ENCODE results near the gene B4GALT7.
A peak's percentile ranks its signal among the peaks of the same experiment; 100 is the strongest.

The B4GALT7 gene

GRCh38 chr5:177606071-177607051, 6.4 kb downstream of the B4GALT7 start:
- TF ChIP-seq CTCF (IDR thresholded peaks at IDR 0.05; ENCODE audit: low read depth, low read length) = no peak
- H3K4me3 ChIP-seq (ENCODE audit: low read depth, low read length) = no peak overlapping the region

- H3K4me3 ChIP-seq (ENCODE audit: low read depth, low read length) = no peak overlapping the region
- no peak for TF ChIP-seq CTCF (IDR thresholded peaks at IDR 0.05; ENCODE audit: low read depth, low read length)
Measured at GRCh38 chr5:177607115-177607451, 7.2 kb downstream of the B4GALT7 start.

GRCh38 chr5:177607452-177608192, 7.7 kb downstream of the B4GALT7 start:
- H3K4me3 ChIP-seq (ENCODE audit: low read depth, low read length) = no peak overlapping the region
- peak; percentile 90 for TF ChIP-seq CTCF (IDR thresholded peaks at IDR 0.05; ENCODE audit: low read depth, low read length)

- no peak for TF ChIP-seq CTCF (IDR thresholded peaks at IDR 0.05; ENCODE audit: low read depth, low read length)
Measured at GRCh38 chr5:177608243-177609075, 8.5 kb downstream of the B4GALT7 start.

DNA sequence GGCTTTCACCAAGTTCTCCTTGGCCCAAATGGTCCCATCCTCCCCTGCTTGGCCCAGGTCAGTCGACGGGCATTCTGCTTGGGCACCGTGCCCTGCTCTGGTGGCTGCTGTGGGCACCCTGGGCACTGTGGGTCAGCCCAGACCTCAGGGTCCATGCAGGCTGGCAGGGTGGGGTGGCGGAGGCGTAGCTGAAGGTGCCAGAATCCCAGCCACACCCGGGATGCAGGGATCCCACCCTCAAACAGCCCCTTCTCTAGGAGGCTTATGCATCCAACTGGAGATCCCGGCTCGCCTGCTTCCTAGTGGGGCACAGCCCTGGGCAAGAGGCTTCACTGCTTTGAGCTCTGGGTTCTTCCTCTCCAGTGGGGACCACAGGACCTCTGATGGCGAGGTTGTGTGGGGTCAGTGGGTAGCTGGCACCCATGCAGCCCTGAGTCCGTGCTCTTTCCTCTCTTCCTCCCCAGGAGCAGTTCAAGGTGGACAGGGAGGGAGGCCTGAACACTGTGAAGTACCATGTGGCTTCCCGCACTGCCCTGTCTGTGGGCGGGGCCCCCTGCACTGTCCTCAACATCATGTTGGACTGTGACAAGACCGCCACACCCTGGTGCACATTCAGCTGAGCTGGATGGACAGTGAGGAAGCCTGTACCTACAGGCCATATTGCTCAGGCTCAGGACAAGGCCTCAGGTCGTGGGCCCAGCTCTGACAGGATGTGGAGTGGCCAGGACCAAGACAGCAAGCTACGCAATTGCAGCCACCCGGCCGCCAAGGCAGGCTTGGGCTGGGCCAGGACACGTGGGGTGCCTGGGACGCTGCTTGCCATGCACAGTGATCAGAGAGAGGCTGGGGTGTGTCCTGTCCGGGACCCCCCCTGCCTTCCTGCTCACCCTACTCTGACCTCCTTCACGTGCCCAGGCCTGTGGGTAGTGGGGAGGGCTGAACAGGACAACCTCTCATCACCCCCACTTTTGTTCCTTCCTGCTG, 9.4 kb downstream of the B4GALT7 start:
- no peak overlapping the region for H3K4me3 ChIP-seq (ENCODE audit: low read depth, low read length)
- no peak for TF ChIP-seq CTCF (IDR thresholded peaks at IDR 0.05; ENCODE audit: low read depth, low read length)

More at GRCh38 chr5:177608243-177609075, 8.5 kb downstream of the B4GALT7 start:
- no peak overlapping the region for H3K4me3 ChIP-seq (ENCODE audit: low read depth, low read length)

DNA sequence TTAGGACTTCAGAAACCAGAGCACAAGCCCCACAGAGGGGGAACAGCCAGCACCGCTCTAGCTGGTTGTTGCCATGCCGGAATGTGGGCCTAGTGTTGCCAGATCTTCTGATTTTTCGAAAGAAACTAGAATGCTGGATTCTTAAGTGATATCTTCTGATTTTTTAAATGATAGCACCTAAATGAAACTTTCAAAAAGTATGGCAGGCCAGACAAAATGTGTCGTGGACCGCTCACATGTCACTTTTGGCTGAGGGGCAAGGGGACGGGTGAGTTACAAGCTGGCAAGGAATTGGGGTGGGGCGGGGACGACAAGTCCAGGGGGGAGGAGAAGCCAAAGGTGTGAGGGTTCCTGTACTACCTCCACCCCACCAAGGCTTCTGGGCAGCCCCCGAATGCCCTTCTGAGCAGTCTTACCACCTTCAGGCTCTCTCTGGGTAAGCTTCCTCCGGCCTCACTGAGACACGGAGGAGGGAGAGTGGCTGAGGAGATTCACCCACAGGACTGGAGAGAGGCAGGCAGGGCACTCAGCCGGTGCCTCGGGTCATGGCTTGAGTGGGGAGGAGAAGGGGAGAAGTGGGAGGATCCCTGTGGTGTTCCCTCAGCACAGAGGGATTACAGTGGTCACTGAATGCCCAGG, 10.3 kb downstream of the B4GALT7 start:
- no peak for TF ChIP-seq CTCF (IDR thresholded peaks at IDR 0.05; ENCODE audit: low read depth, low read length)
- no peak overlapping the region for H3K4me3 ChIP-seq (ENCODE audit: low read depth, low read length)

Measured in WI38 (cell line).